Hippocampal formation (tissue), 2 donors: ENCODE results near the gene NKRF.
"Not testable (repeated sequence)": the region's sequence is repeated elsewhere in the genome, so short reads cannot be mapped to it uniquely, and the experiment has no call there.

Experiments used
- DNase-seq, 2 donors: peaks; one replicate each; lab custom pipeline; 2025; lab: John Stamatoyannopoulos, UW

Gene NKRF

DNA sequence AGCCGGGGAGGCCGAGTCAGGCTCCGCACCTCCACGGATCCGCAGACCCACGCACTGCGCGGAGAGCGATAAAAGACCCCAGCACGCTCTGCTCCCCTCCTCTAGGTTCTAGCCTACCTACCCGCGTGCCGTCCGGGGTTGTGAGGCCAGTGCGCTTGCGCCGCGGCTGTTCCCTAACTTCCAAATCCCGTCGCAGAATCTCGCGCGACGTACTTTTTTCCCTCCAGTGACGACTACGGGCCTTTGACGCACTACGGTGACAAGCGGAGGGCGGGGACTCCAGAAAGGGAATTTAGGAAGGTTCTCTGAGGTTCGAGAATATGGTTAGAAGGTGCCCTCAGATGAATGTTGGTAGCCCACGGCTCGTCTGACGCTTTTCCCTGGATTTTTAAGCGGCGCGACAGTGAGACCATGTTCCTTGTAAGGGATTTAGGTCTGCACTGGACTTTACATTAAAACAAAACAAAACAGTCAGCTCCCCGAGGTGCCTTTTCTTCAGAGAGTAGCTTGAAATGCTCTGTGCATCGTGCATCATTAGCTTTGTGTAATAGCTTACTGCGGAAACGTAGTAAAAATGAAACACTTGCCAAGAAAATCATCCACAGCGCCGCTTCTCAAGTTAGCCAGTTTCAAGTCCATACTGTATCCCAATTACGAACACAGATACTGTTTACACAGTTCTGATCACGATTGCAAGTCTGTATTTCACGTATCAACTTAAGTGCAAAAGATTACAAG, at the start of gene NKRF:
NKRF (minus strand) TSS at position 145 of the 738 bp plus-strand sequence.
- peak; percentile 76 to 78 for DNase-seq

DNA sequence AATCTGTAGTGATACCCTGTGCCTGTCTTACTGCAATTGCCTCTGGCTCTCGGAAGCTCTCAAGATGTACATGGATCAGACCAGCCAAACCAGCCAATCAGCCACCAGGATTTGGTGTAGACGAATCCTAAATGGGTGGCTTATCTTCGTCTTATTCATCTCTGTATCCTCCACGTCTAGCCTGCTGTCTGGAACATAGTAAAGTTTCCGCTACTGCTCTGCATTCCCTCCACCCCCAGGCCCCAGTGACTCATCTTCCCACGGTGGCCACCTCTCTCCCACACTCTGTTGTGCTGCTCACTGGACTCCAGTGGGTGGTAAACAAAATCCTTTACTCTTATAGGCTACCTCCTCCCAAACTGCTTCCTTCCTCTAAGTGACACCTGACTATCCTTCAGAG, 48.9 kb upstream of the NKRF start:
- DNase-seq: no peak

DNA sequence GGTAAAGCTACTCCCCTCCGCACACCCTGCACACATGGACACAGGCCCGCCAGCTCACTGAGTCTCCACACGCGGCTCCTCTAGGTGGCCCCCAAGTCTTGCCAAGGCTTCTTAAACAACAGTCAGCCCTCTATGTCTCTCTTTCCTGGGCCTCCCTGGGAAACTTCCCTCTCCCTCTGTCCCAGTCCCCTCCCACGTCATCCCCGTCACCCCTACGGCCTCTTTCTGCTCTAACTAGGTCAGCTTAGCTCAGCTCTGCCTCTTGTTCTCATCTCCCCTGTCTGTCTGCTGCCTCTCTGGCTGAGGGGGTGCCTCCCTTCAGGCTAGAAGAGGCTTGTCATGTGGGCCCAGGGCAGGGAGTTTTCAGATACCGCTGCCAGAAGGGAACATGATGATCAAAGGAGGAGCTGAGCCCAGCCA, 47.9 kb upstream of the NKRF start:
- no peak for DNase-seq

GRCh38 chrX:119648421-119648775, 42.2 kb upstream of the NKRF start:
- no peak for DNase-seq

GRCh38 chrX:119647552-119648420, 41.6 kb upstream of the NKRF start:
- DNase-seq: no peak

DNA sequence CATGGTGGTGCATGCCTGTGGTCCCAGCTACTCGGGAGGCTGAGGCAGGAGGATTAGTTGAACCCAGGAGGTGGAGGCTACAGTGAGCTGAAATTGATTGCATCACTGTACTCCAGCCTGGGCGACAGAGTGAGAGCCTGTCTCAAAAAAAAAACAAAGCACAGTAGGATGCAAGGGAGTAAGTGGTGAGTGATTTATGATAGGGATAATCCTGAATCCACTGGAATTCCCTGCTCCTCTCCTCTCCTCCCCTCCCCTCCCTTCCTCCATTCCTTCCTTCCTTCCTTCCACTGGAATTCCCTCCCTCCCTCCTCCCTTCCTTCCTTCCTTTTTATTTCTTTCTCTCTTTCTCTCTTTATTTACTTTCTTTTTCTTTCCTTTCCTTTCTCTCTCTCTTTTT, 40.9 kb upstream of the NKRF start:
- no peak for DNase-seq

DNA sequence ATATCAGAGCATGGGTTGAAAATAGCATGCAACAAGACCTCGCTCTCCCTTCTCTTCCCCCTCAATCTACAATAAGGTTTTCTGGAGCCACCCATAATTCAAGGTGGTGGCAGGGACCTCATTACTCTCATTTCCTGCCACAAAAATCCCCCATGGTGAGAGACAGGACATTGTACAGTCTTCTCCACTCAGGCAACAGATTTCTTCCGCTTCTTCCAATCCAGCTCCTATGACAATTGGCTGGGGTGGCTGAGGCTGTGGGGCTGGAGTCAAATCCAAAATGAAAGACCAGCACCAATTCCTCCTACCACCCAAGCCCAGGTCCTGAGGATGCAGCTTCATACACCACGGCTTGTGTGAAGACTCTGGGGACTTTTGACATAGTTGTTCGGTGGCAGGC, 40.3 kb upstream of the NKRF start:
- DNase-seq: no peak

DNA sequence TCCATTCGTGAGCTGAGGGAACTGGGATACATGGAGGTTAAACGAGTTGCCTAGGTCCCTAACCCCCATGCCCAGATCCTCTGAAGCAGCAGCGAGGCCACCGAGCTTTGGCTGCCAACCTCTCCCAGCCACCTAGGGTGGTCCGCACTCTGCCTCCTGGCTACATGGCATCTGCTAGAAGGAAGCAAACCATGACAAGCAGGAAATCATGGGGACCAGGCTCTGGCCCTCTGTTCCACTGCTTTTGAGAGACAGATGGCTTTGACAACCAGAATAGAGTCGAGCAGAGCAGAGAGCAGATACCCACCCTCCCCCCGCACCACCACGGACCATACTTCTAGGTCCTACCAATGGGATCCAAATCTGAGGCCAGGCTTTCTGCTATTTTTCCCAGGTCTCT, 37.5 kb upstream of the NKRF start:
- DNase-seq: no peak

- no peak for DNase-seq
Measured at GRCh38 chrX:119640731-119641170, 34.5 kb upstream of the NKRF start.

- no peak for DNase-seq
Measured at GRCh38 chrX:119638725-119639471, 32.7 kb upstream of the NKRF start.

- not testable (repeated sequence) for DNase-seq
Measured at GRCh38 chrX:119637421-119637820, 31.2 kb upstream of the NKRF start.

DNA sequence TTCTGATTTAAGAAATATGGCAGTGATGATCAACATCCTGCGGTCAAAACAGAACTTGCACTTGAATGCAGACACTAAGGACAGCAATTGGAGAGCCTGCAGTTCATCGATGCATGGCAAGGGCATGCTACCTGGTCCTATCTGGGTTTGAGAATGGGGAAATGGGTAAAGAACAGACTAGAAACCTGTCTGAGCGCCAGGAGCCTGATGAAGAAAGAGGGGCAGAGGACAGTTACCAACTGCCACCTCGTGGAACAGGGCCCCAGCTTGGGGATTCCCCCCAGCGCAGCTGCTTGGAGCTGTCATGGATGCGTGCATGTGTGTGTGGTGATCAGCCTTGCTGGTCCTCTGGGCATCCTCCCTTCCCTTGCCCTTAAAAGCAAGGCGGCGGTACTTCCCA, 30.2 kb upstream of the NKRF start:
- no peak for DNase-seq

GRCh38 chrX:119635799-119636198, 29.6 kb upstream of the NKRF start:
- DNase-seq: no peak

DNA sequence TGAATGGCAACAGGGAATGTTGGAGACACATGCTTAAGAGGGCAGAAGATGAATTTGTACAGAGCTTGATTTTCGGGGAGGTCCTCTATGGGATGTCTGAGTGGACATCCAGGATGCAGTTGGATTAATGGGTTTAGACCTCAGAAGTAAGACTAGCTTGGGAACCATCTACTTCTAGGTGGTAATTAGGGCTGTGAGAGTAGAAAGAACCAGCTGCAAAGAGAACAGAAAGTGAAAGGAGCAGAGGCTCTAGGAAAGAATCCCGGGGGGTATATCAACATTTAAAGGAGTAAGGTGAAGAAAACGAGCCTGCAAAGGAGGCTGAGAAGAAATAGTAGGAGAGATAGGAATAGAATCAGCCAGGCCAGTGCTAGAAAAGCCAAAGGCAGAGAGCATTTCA, 29.0 kb upstream of the NKRF start:
- no peak for DNase-seq

- DNase-seq: no peak
Measured at GRCh38 chrX:119625843-119626242, 19.6 kb upstream of the NKRF start.

DNA sequence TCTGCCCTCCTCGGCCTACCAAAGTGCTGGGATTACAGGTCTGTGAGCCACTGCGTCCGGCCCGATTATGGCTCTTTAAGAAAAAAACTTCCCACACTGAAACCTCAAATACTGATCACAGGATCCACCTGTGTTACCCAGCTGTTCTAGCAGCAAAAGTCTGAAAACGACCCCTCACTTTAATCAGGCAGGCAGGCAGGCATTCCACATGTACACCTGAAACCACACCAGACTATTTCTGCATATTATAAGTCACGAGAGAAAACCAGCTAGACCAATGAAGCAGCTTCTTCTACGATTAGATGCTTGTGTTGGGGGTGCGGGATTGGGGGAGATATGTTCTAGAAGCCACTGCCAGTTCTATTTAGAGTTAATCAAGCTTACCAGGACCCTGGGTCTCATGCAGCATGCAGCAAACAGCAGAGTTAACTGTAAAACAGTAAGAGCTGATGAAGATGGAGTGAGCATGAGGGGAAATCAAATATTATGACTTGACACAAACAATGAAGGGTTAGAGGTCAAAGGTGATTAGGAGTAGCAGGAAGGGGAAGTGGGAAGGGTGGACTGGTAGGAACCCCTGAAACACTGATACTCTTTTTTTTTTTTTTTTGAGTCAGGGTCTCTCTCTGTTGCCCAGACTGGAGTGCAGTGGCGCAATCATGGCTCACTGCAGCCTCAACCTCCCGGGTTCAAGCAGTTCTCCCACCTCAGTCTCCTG, 18.9 kb upstream of the NKRF start:
- no peak for DNase-seq

DNA sequence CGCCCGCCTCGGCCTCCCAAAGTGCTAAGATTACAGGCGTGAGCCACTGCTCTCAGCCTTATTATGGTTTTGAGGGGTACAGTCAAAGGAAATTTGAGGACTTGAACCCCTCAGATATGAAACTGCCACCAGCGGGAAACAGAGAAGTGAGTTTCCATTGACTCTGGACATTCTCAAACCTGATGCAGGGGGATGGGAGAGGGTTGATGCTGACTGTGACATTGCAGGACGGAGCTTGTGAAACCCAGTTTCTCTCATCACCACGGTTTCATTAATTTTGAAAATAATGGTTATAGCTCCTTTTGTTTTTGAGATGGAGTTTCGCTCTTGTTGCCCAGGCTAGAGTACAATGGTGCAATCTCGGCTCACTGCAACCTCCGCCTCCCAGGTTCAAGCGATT, 18.2 kb upstream of the NKRF start:
- no peak for DNase-seq

DNA sequence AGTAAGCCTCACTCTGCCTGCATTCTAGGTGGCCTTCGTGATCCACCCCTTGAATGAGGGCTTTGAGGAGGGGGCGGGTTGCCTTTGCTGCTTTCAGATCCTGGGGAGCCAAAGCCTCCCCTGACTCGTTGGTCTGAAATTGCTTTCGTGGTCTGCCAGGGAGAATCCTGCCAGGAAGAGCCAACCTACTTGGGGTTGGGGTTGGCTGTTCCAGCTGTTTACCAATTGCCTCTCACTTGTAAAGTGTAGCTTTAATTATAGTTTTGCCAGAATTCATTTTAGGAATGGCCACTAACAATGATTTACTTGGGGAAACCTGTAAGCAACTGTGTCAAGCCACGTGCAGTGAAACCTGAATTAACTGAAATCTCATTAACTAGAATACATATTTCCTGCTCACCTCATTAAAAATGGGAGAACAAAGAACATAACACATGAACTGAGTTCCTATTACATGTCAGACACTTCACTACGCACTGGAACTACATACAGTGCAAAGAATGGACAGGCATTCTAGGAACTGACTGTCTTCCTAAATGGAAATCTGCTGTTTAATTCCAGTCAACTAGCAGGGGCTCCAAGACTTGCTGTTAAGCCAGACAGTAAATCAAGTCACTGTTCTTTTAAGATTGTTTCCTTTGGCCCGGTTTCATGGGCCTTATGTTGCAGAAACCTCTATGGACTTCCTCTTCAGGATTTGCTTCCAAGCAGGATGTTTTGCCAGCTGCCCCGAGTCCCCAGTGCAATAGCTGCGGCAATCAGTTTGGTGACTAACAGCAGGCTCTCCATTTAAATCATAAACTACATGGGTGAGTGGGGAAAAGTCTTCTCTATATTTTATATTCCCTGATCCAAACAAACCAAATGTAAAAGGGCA, 16.4 kb upstream of the NKRF start:
- no peak for DNase-seq

GRCh38 chrX:119618439-119618838, 12.2 kb upstream of the NKRF start:
- no peak for DNase-seq

- DNase-seq: no peak
Measured at GRCh38 chrX:119617517-119618164, 11.4 kb upstream of the NKRF start.
